ENCODE results near the gene CDC25B.
A peak's percentile ranks its signal among the peaks of the same experiment; 100 is the strongest.
"Not testable (repeated sequence)": the region's sequence is repeated elsewhere in the genome, so short reads cannot be mapped to it uniquely, and the experiment has no call there.

Gene CDC25B

DNA sequence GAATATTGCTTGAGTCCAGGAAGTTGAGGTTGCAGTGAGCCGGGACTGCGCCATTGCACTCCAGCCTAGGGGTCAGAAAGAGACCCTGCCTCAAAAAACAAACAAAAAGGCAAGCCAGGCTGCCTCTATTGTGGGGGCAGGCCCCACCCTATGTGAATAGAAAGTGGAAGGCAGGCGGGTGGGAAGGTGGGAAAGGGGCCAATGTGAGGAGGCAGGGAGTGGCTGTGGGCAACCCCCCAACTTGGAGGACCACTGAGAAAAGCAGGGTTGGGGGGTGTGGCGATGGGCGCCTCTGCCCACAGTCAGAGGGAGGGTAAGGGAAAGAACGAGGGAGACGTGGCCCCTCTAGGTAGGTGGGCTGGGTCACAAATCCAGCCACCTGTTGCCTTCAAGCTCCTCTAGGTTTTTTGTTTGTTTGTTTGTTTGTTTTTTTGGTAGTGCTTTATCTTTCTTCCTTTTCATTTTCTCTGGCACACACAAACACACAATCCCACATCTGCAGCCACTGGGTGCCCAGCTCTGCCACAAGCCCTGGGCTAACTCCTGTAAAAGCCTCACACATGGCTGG is 18.9 kb downstream of the CDC25B start:
- H3K4me1 ChIP-seq (ENCODE audit: insufficient read depth, low read length): peaks cover 20% of the 10 kb centered on the region

DNA sequence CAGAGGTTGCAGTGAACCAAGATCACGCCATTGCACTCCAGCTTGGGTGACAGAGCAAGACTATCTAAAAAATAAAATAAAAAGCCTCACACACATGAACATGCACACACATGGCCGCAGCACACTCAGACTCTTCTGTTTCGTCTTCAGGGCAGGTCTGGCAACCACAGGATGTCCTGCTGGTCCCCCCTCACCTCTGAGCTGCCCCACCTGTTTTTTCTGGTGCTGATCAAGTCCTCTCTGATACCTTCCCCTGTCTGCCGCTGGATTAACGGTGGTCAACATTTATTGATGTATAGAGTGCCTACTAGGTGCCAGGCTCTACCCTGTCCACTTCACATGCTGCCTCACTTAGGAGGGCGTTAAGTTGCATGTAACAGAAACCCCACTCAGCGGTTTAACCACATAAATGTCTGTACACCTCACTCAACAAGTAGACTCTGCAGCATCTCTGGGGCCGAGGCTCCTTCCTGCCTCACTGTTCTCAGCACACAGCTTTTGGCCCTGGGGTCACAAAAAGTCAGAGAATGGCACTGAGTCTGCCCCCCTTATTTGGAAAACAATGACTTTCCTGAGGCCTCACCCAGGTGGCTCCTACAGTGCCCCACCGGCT is 19.7 kb downstream of the CDC25B start:
- peaks cover 20% of the 10 kb centered on the region for H3K4me1 ChIP-seq (ENCODE audit: insufficient read depth, low read length)
- no peaks in the 10 kb centered on the region for H3K9me3 ChIP-seq (ENCODE audit: control insufficient read depth, insufficient read depth, low read length)
- no peaks in the 10 kb centered on the region for H3K36me3 ChIP-seq (ENCODE audit: insufficient read depth, low read length)
- H3K9ac ChIP-seq (ENCODE audit: low read depth, low read length): no peak overlapping the region

More for the DNA sequence above, 18.9 kb downstream of the CDC25B start:
- H3K9me3 ChIP-seq (ENCODE audit: control insufficient read depth, insufficient read depth, low read length): no peaks in the 10 kb centered on the region
- H3K36me3 ChIP-seq (ENCODE audit: insufficient read depth, low read length): no peaks in the 10 kb centered on the region
- no peak overlapping the region for H3K9ac ChIP-seq (ENCODE audit: low read depth, low read length)

DNA sequence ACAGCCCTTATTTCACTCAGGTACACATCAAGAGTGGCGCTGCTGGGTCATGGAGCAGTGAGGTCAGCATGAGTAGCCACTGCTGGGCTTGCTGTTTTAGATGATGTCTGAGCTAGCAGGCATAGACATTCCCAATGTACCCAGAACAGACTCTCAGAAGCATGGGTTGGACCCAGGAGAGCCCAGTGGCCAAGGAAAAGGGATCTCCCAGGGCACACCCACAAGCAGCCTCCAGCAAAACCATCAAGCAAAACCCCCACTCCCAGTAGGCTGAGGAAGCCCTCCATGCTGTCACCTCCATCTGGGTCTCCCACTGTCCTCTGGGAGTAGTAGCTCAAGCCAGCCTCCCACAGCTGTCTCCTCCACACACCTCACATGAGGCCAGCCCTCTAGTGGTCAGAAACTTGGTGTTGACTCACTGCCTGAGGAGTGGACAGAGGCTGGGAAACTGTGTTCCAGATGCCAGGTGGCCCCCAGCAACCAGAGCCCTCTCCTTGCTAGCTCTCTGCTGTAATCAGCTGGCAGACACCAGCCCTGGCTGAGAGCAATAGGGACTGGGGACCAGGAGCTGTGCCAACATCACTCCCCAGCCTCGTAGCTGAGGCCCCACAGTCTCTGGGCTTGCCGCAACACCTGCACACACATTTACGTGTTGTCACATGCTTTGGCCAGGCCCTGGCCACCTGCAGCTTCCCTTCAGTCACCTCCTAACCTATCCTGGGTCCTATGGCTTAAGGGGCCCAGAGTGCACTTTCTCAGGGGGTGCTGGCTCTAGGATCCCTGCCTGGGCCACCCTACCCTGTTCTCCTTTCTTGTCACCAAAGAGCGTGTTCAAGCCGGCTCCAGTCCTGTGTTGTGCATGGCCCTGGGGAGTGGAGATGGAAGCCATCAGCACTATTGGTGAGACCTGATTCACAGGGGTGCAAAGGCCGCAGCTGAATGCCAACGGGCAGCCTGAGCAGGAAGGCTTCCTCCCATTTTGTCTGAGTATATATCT is 22.3 kb downstream of the CDC25B start:
- Histone ChIP-seq H3K9ac (ENCODE audit: low read depth, low read length) (no peak overlapping the region), H3K36me3 (ENCODE audit: insufficient read depth, low read length) (no peaks in the 10 kb centered on the region), H3K4me1 (ENCODE audit: insufficient read depth, low read length) (peaks cover 14% of the 10 kb centered on the region), H3K9me3 (ENCODE audit: control insufficient read depth, insufficient read depth, low read length) (no peaks in the 10 kb centered on the region)

DNA sequence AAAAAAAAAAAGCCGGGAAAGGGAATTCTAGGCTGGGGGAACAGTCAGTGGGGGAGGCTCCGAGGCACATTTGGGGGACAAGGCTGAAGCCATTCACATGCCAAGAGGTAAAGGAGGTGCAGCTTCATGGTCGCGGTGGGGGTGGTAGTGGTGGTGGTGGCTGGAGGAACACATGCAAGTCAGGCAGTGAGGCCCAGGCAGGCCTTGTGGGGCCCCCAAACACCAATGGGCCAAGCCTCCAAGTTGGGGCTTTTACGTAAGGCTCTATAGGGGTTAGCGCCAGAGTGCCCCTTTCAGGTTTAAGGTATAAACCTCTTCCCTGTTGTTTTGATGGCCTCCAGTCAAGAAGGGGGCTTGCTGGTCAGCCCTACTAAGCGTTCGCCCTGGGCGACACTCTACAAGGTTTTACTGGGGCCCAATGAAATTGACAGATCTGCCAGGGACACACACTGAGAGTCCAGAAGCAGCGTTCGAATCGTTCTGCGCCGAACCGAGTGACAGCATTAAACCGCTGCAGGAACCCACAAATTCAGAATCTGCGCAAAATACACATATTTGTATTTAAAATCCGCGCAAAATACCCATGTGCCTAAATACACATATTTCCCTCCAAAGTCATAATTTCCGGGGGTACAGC is 23.4 kb downstream of the CDC25B start:
- H3K4me1 ChIP-seq (ENCODE audit: insufficient read depth, low read length): peaks cover 14% of the 10 kb centered on the region
- H3K9me3 ChIP-seq (ENCODE audit: control insufficient read depth, insufficient read depth, low read length): no peaks in the 10 kb centered on the region
- H3K36me3 ChIP-seq (ENCODE audit: insufficient read depth, low read length): no peaks in the 10 kb centered on the region

DNA sequence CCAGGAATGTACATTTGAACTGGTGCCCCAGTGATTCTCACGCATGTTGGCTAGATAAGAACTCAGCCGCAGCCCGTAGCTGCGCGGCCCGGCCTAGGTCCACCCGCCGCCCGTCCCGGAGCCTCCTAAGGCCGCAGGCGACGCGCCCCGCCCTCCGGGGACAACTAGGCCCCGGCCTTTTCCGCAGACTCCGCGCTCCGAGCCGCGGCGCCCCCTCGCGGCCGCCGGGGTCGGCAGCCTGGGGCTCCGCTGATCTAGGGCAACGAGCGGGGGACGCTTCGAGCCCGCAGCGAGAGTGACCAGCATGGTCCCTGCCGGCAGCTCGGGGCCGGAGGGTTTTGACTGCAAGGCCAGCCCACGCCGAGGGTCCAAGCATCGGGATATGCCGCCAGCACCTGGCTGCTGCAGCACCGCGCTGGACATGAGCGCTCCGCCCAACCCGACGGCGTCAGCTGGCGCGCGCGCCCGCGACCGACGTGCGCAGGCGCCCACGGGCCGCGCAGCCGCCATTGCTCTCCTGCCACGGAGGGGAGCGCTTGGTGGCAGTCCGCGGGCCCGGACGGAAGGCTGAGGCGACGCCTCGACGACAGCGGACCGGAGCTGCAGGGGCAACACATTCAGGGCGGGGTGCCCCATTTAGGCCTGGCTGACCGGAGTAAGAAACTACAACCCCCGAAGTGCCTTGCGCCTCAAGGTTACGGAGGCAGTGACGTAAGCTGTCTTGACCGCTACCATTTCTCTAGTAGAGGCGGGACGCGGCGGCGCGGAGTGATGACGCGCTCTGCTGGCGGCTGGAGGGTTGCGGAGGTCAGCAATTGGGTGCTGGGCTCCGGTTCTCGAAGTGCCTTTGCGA is 24.2 kb downstream of the CDC25B start, which contains the start of gene AP5S1:
TSS of gene AP5S1 (plus strand) at position 500 of the 853 bp plus-strand sequence. CDS start 1,571 bp downstream, outside the sequence.
- no peaks in the 10 kb centered on the region for H3K9me3 ChIP-seq (ENCODE audit: control insufficient read depth, insufficient read depth, low read length)
- H3K4me1 ChIP-seq (ENCODE audit: insufficient read depth, low read length): peaks cover 14% of the 10 kb centered on the region
- H3K9ac ChIP-seq (ENCODE audit: low read depth, low read length): peak within 1 kb of the TSS; percentile 83
- H3K36me3 ChIP-seq (ENCODE audit: insufficient read depth, low read length): no peaks in the 10 kb centered on the region

More for the DNA sequence above, 23.4 kb downstream of the CDC25B start:
- H3K9ac ChIP-seq (ENCODE audit: low read depth, low read length): peak overlapping the region; percentile 83

DNA sequence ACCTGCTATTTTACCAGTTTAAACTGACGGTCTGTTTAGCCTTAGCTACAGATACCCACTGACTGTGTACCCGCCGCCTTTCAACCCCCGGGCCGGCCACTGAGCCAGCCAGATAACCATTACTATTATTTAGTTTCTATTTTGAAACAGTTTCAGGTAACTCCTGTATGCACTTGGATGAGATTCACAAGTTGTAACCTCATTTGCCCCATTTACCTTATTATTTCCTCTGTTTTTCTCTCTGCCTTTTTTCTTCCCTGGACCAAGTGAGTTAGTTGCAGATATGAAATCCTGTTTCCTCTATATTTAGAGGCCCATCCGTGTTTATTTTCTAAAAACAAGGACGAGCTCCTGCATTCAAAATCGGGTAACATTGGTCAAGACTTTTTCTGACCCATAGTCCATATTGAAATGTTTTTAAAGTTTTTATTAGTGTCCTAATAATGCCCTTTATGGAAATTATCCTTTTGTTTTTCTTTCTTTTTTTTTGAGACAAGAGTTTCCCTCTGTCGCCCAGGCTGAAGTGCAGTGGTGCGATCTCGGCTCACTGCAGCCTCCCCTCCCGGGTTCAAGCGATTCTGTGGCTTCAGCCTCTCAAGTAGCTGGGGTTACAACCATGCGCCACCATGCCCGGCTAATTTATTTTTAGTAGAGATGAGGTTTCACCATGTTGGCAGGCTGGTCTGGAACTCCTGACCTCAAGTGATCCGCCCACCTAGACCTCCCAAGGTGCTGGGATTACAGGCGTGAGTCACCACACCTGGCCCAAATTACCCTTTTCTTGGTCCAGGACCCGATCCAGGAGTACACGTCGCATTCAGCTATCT is 25.0 kb downstream of the CDC25B start:
- Histone ChIP-seq H3K36me3 (ENCODE audit: insufficient read depth, low read length) (no peaks in the 10 kb centered on the region), H3K9ac (ENCODE audit: low read depth, low read length) (peak overlapping the region; percentile 83), H3K4me1 (ENCODE audit: insufficient read depth, low read length) (peaks cover 10% of the 10 kb centered on the region), H3K9me3 (ENCODE audit: control insufficient read depth, insufficient read depth, low read length) (no peaks in the 10 kb centered on the region)

DNA sequence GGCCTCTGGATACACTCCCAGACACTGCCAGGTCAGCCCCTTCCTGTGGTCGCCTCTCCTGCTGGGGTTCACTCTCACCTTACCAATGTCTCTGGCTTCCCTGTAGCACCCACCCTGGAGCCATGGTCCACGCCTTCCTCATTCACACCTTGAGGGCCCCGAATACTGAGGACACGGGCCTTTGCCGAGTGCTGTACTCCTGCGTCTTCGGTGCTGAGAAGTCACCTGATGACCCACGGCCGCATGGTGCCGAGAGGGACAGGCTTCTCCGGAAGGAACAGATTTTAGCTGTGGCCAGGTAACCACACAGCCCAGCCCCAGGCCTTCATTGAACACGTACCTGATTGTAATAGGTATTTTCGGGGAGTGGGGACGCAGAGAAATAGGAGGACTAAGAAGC is 25.9 kb downstream of the CDC25B start:
- no peaks in the 10 kb centered on the region for H3K36me3 ChIP-seq (ENCODE audit: insufficient read depth, low read length)
- H3K9me3 ChIP-seq (ENCODE audit: control insufficient read depth, insufficient read depth, low read length): no peaks in the 10 kb centered on the region
- no peak overlapping the region for H3K9ac ChIP-seq (ENCODE audit: low read depth, low read length)
- peaks cover 5% of the 10 kb centered on the region for H3K4me1 ChIP-seq (ENCODE audit: insufficient read depth, low read length)

DNA sequence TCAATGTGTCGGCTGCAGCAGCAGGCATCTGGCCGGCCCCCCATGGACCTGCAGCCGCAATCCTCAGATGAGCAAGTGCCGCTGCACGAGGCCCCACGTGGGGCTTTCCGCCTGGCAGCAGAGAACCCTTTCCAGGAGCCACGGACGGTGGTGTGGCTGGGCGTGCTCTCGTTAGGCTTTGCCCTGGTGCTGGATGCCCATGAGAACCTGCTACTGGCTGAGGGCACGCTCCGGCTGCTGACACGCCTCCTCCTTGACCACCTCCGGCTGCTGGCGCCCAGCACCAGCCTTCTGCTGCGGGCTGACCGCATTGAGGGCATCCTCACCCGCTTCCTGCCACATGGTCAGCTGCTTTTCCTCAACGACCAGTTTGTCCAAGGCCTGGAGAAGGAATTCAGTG is 27.8 kb downstream of the CDC25B start:
- H3K9me3 ChIP-seq (ENCODE audit: control insufficient read depth, insufficient read depth, low read length): no peaks in the 10 kb centered on the region
- H3K36me3 ChIP-seq (ENCODE audit: insufficient read depth, low read length): no peaks in the 10 kb centered on the region
- peaks cover 5% of the 10 kb centered on the region for H3K4me1 ChIP-seq (ENCODE audit: insufficient read depth, low read length)
- H3K9ac ChIP-seq (ENCODE audit: low read depth, low read length): no peak overlapping the region

DNA sequence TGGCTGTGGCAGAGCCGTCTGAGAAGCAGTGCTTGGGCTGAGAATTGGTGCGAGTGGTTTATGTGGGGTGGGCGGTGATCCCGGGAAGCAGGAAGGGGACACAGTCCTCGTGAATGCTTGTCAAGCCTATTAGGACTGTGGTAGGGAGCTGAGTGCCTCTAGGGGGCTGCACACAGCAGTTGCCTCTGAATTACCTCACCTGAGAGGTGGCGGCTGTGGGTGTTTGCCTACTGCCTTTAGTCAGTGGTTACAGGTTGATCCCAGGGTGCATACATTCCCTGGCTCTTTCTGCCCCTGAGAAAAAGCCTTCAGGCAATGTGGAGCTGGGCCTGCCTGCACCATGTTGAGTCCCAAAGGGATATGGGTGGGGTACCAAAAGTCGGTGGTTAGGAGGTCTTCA is 29.4 kb downstream of the CDC25B start:
- no peak overlapping the region for H3K9ac ChIP-seq (ENCODE audit: low read depth, low read length)
- H3K36me3 ChIP-seq (ENCODE audit: insufficient read depth, low read length): no peaks in the 10 kb centered on the region

DNA sequence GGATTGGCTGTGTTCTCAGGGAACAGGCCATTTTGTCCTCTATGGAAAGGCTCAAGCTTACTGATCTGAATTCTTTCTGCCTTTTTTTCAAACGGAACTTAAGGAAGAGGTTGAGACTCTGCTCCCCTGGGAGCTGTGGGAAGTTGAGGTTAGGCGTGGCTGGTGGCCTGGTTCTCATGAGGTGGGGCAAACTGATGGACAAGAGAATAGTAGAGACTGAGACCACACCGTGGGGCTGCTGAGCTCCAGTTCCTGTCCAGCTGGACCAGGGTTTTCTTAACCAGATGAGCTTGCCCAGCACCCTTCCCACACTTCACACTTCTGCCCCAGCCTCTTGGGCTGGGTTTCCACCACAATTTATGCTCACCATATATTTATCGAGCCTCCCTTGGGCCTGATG is 30.3 kb downstream of the CDC25B start:
- no peaks in the 10 kb centered on the region; the same call in 1 of the 2 replicates for H3K4me1 ChIP-seq (ENCODE audit: insufficient read depth, low read length)
- H3K9ac ChIP-seq (ENCODE audit: low read depth, low read length): no peak overlapping the region
- H3K36me3 ChIP-seq (ENCODE audit: insufficient read depth, low read length): no peaks in the 10 kb centered on the region
- H3K9me3 ChIP-seq (ENCODE audit: control insufficient read depth, insufficient read depth, low read length): no peaks in the 10 kb centered on the region

More for the DNA sequence above, 29.4 kb downstream of the CDC25B start:
- no peaks in the 10 kb centered on the region; the same call in 1 of the 2 replicates for H3K4me1 ChIP-seq (ENCODE audit: insufficient read depth, low read length)
- H3K9me3 ChIP-seq (ENCODE audit: control insufficient read depth, insufficient read depth, low read length): no peaks in the 10 kb centered on the region

DNA sequence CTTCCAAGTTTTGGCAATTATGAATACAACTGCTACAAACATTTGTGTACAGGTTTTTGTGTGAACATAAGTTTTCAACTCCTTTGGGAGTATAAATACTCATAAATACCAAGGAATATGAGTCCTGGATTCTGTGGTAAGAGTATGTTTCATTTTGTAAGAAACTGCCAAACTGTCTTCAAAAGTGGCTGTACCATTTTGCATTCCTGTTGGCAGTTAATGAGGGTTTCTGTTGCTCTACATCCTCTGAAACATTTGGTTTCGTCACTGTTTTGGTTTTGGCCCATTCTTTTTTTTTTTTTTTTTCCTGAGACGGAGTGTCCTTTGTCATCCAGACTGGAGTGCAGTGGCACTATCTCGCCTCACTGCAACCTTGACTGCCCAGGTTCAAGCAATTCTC is 32.7 kb downstream of the CDC25B start:
- no peaks in the 10 kb centered on the region for H3K9me3 ChIP-seq (ENCODE audit: control insufficient read depth, insufficient read depth, low read length)
- H3K4me1 ChIP-seq (ENCODE audit: insufficient read depth, low read length): no peaks in the 10 kb centered on the region; the same call in 1 of the 2 replicates
- H3K9ac ChIP-seq (ENCODE audit: low read depth, low read length): no peak overlapping the region
- no peaks in the 10 kb centered on the region for H3K36me3 ChIP-seq (ENCODE audit: insufficient read depth, low read length)

DNA sequence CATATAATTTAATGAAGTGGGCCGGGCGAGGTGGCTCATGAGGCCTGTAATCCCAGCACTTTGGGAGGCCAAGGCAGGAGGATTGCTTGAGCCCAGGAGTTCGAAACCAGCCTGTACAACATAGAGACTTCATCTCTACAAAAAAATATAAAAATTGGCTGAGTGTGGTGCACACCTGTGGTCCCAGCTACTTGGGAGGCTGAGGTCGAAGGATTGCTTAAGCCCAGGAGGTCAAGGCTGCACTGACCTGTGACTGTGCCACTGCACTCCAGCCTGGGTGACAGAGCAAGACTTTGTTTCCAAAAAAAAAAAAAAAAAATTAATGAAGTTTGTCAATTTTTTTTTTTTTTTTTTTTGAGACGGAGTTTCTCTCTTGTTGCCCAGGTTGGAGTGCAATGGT is 33.8 kb downstream of the CDC25B start:
- not testable (repeated sequence) for H3K4me1 ChIP-seq (ENCODE audit: insufficient read depth, low read length); H3K36me3 ChIP-seq (ENCODE audit: insufficient read depth, low read length); H3K9me3 ChIP-seq (ENCODE audit: control insufficient read depth, insufficient read depth, low read length); H3K9ac ChIP-seq (ENCODE audit: low read depth, low read length)

DNA sequence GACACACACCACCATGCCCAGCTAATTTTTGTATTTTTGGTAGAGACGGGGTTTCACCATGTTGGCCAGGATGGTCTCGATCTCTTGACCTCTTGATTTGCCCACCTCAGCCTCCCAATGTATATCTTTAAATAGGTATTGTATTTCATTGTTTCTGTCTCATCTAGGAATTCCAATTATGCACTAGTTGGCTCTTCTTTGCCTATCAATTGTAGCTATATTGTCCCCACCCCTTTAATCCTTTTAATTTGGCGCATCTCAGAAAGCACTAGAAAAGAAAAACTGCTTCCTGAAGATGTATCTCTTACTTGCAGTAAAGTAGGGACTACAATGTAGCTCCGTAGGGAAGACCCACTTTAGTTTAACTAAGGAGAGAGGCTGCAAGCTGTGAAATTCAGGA is 40.0 kb downstream of the CDC25B start:
- no peaks in the 10 kb centered on the region for H3K9me3 ChIP-seq (ENCODE audit: control insufficient read depth, insufficient read depth, low read length)
- no peak overlapping the region for H3K9ac ChIP-seq (ENCODE audit: low read depth, low read length)
- H3K4me1 ChIP-seq (ENCODE audit: insufficient read depth, low read length): no peaks in the 10 kb centered on the region
- H3K36me3 ChIP-seq (ENCODE audit: insufficient read depth, low read length): no peaks in the 10 kb centered on the region

Data from ES-I3 (cell line).